OCI-LY1 (cell line): ENCODE data around the gene DOK6.

Experiments
- H2AFZ ChIP-seq: fragments of 200-600 bp; sonication (generic), shearing (Covaris generic); 2 replicates; pipeline ENCODE4 v1.6.0; 2014; ENCODE audit warnings: antibody characterized with exemption, mild to moderate bottlenecking, low read length
- H3F3A ChIP-seq: fragments of 200-600 bp; sonication (generic), shearing (Covaris generic); 2 replicates; pipeline ENCODE4 v1.6.0; 2014; ENCODE audit warnings: mild to moderate bottlenecking, antibody characterized with exemption, low read length, moderate library complexity; ENCODE audit not compliant: insufficient read depth
- H3K27ac ChIP-seq: fragments of 200-600 bp; sonication (generic); 2 replicates; pipeline ENCODE4 v1.5.1; 2014; ENCODE audit warnings: low read length, mixed run types, mild to moderate bottlenecking, low read depth; ENCODE audit not compliant: poor library complexity, severe bottlenecking
- H3K27me3 ChIP-seq: fragments of 200-600 bp; sonication (generic); 2 replicates; pipeline ENCODE4 v1.6.0; 2014; ENCODE audit warnings: antibody characterized with exemption, mild to moderate bottlenecking, low read length, moderate library complexity; ENCODE audit not compliant: insufficient read depth
- H3K36me3 ChIP-seq: fragments of 200-600 bp; sonication (generic); 2 replicates; pipeline ENCODE4 v1.6.1; 2014; ENCODE audit warnings: mild to moderate bottlenecking, antibody characterized with exemption, low read length, moderate library complexity, mixed read lengths; ENCODE audit not compliant: insufficient read depth
- H3K4me1 ChIP-seq: fragments of 200-600 bp; sonication (generic); 2 replicates; pipeline ENCODE4 v1.5.1; 2014; ENCODE audit warnings: mild to moderate bottlenecking, low read length, moderate library complexity; ENCODE audit not compliant: insufficient read depth, severe bottlenecking
- H3K4me2 ChIP-seq: fragments of 200-600 bp; sonication (generic), shearing (Covaris generic); 2 replicates; pipeline ENCODE4 v1.6.1; 2014; ENCODE audit warnings: low read length
- H3K4me3 ChIP-seq: fragments of 200-600 bp; sonication (generic); 2 replicates; pipeline ENCODE4 v1.5.1; 2014; ENCODE audit warnings: low read length, low read depth, mild to moderate bottlenecking, mixed read lengths; ENCODE audit not compliant: poor library complexity, severe bottlenecking
- H3K79me2 ChIP-seq: fragments of 200-600 bp; shearing (Covaris generic); 2 replicates; pipeline ENCODE4 v1.6.1; 2016; ENCODE audit warnings: mixed run types, low read length, mixed read lengths; ENCODE audit not compliant: insufficient read depth
- H3K9ac ChIP-seq: fragments of 200-600 bp; sonication (generic), shearing (Covaris generic); 2 replicates; pipeline ENCODE4 v1.6.1; 2014; ENCODE audit warnings: mild to moderate bottlenecking, low read length, mixed read lengths
- H3K9me2 ChIP-seq: fragments of 200-600 bp; sonication (generic), shearing (Covaris generic); 2 replicates; pipeline ENCODE4 v1.6.1; 2014; ENCODE audit warnings: low read depth, mild to moderate bottlenecking, low read length, mixed read lengths
- H3K9me3 ChIP-seq: fragments of 200-600 bp; shearing (Covaris generic); 2 replicates; pipeline ENCODE4 v1.6.1; 2014; ENCODE audit warnings: low read length, mixed read lengths
- H4K20me1 ChIP-seq: fragments of 200-600 bp; sonication (generic), shearing (Covaris generic); 2 replicates; pipeline ENCODE4 v1.6.0; 2016; ENCODE audit warnings: mild to moderate bottlenecking, low read length; ENCODE audit not compliant: insufficient read depth
- EZH2 ChIP-seq: fragments of 200-600 bp; sonication (generic), shearing (Covaris generic); IDR thresholded peaks from 2 replicates; pipeline ENCODE4 v1.8.0; 2017; ENCODE audit warnings: borderline replicate concordance, mixed run types, mild to moderate bottlenecking, antibody characterized with exemption, low read length, moderate library complexity, mixed read lengths
- TF ChIP-seq, protein P1 (sequence below): fragments of 200-600 bp; sonication (generic), shearing (Covaris generic); IDR thresholded peaks from 2 replicates; pipeline ENCODE4 v1.5.1; 2017; ENCODE audit warnings: mild to moderate bottlenecking, antibody characterized with exemption, low read length, moderate library complexity, mixed read lengths

Gene DOK6

GRCh38 chr18:69617888-69618287 lies 217.2 kb downstream of the DOK6 start:
- Histone ChIP-seq H3K9ac (no peak overlapping the region), H3K4me1 (no peaks in the 10 kb centered on the region), H3K36me3 (no peaks in the 10 kb centered on the region), H3K4me3 (no peak overlapping the region), H3K27ac (no peak overlapping the region), H2AFZ (no peak overlapping the region), H3F3A (no peaks in the 10 kb centered on the region), H3K9me2 (no peaks in the 10 kb centered on the region), H3K9me3 (no peaks in the 10 kb centered on the region), H3K4me2 (no peak overlapping the region), H3K79me2 (no peaks in the 10 kb centered on the region), H4K20me1 (no peaks in the 10 kb centered on the region), H3K27me3 (no peaks in the 10 kb centered on the region)
- TF ChIP-seq, protein P1, sequence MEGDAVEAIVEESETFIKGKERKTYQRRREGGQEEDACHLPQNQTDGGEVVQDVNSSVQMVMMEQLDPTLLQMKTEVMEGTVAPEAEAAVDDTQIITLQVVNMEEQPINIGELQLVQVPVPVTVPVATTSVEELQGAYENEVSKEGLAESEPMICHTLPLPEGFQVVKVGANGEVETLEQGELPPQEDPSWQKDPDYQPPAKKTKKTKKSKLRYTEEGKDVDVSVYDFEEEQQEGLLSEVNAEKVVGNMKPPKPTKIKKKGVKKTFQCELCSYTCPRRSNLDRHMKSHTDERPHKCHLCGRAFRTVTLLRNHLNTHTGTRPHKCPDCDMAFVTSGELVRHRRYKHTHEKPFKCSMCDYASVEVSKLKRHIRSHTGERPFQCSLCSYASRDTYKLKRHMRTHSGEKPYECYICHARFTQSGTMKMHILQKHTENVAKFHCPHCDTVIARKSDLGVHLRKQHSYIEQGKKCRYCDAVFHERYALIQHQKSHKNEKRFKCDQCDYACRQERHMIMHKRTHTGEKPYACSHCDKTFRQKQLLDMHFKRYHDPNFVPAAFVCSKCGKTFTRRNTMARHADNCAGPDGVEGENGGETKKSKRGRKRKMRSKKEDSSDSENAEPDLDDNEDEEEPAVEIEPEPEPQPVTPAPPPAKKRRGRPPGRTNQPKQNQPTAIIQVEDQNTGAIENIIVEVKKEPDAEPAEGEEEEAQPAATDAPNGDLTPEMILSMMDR, result no peak
- TF ChIP-seq EZH2, result no peak

- H3K9me3 ChIP-seq, result no peaks in the 10 kb centered on the region
- no peak overlapping the region for H3K4me2 ChIP-seq
- no peaks in the 10 kb centered on the region for H3K27me3 ChIP-seq
- no peak overlapping the region for H3K4me3 ChIP-seq
- H2AFZ ChIP-seq, result no peak overlapping the region
- no peaks in the 10 kb centered on the region for H3F3A ChIP-seq
- no peaks in the 10 kb centered on the region for H4K20me1 ChIP-seq
- H3K79me2 ChIP-seq, result no peaks in the 10 kb centered on the region
- no peaks in the 10 kb centered on the region for H3K9me2 ChIP-seq
- H3K4me1 ChIP-seq, result no peaks in the 10 kb centered on the region
- H3K36me3 ChIP-seq, result no peaks in the 10 kb centered on the region
- TF ChIP-seq, protein P1, result no peak
- no peak for TF ChIP-seq EZH2
- no peak overlapping the region for H3K9ac ChIP-seq
- no peak overlapping the region for H3K27ac ChIP-seq
Observed at GRCh38 chr18:69622184-69622583, 221.5 kb downstream of the DOK6 start.

DNA sequence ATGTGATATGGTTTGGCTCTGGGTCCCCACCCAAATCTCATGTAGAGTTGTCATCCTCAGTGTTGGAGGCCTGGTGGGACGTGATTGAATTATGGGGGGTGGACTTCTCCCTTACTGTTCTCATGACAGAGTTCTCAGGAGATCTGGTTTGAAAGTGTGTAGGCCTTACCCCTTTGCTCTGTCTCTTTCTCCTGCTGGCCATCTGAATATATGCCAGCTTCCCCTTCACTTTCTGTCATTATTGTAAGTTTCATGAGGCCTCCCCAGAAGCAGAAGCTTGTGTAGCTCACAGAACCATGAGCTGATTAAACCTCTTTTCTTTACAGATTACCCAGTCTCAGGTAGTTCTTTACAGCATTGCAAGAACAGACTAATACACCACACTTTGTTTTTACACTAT lies 222.3 kb downstream of the DOK6 start:
- H3K4me3 ChIP-seq, result no peak overlapping the region
- no peak for TF ChIP-seq EZH2
- no peaks in the 10 kb centered on the region for H3K4me1 ChIP-seq
- no peaks in the 10 kb centered on the region for H4K20me1 ChIP-seq
- H3K9me3 ChIP-seq, result no peaks in the 10 kb centered on the region
- H2AFZ ChIP-seq, result no peak overlapping the region
- no peak overlapping the region for H3K4me2 ChIP-seq
- H3K36me3 ChIP-seq, result no peaks in the 10 kb centered on the region
- H3K27ac ChIP-seq, result no peak overlapping the region
- no peaks in the 10 kb centered on the region for H3K79me2 ChIP-seq
- H3K9ac ChIP-seq, result no peak overlapping the region
- H3K27me3 ChIP-seq, result no peaks in the 10 kb centered on the region
- H3F3A ChIP-seq, result no peaks in the 10 kb centered on the region
- H3K9me2 ChIP-seq, result no peaks in the 10 kb centered on the region

DNA sequence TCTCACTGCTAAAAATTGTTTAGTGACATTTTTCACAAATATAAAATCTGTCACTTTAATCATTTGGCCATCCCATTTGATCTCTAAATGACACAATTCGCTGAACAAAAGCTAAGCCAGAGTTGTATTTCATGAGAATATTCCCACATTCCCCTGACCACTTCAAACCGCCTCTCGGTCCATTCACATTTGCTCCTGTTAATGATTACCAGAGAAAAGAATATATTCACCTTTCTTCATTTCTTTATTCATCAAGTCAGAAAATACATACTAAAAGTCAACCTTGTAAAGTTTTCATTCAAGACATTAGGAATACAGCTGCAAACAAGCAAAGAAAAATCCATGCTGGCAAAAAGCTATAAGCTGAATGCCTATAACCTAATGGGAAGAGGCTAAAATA lies 225.5 kb downstream of the DOK6 start:
- Histone ChIP-seq H3K36me3 (no peaks in the 10 kb centered on the region), H3F3A (no peaks in the 10 kb centered on the region)

More for the DNA sequence above, 225.5 kb downstream of the DOK6 start:
- H3K4me1 ChIP-seq, result no peaks in the 10 kb centered on the region
- no peak overlapping the region for H3K27ac ChIP-seq
- no peaks in the 10 kb centered on the region for H3K27me3 ChIP-seq
- no peaks in the 10 kb centered on the region for H3K79me2 ChIP-seq
- H3K9me3 ChIP-seq, result no peaks in the 10 kb centered on the region
- H3K9me2 ChIP-seq, result no peaks in the 10 kb centered on the region
- H3K4me3 ChIP-seq, result no peak overlapping the region
- no peak overlapping the region for H2AFZ ChIP-seq
- no peak overlapping the region for H3K4me2 ChIP-seq
- TF ChIP-seq, protein P1, result no peak
- no peak for TF ChIP-seq EZH2
- H3K9ac ChIP-seq, result no peak overlapping the region
- H4K20me1 ChIP-seq, result no peaks in the 10 kb centered on the region
